WTC11 (cell line): ENCODE measurements around the gene SDS. TPM values are rescaled to one million over a fixed set of nuclear protein-coding genes. Genes with fewer than 3 reads are reported as not detected.

Source experiments
- ATAC-seq: fragments of 200-7000 bp; cut with Tn5 transposase; 2 replicates; pipeline ENCODE4 v1.10.0; 2021; ENCODE audit warnings: mild to moderate bottlenecking, moderate library complexity
- CTCF ChIA-PET: fragments of 300-600 bp; sonication (Branson Sonifier 250); formaldehyde crosslinking; loops from one replicate; lab custom pipeline; 2021; ENCODE audit warnings: antibody characterized with exemption; lab: Charles Lee
- POLR2A ChIA-PET: fragments of 350-600 bp; sonication (Branson Sonifier 250); formaldehyde crosslinking; loops from one replicate; lab custom pipeline; 2021; ENCODE audit warnings: antibody characterized with exemption; lab: Charles Lee
- DNase-seq: peaks from one replicate; pipeline ENCODE4 v3.0.0; 2021; ENCODE audit warnings: low spot score
- H3K27ac Mint-ChIP-seq: 2 replicates; pipeline ENCODE4 v1.8.0; 2021; ENCODE audit warnings: mixed read lengths
- H3K27me3 Mint-ChIP-seq: 2 replicates; pipeline ENCODE4 v1.8.0; 2021; ENCODE audit warnings: low read depth, mild to moderate bottlenecking, moderate library complexity, mixed read lengths
- H3K36me3 Mint-ChIP-seq: 2 replicates; pipeline ENCODE4 v1.8.0; 2021; ENCODE audit warnings: mixed read lengths
- H3K4me1 Mint-ChIP-seq: 2 replicates; pipeline ENCODE4 v1.8.0; 2022; ENCODE audit warnings: mixed read lengths
- H3K4me3 Mint-ChIP-seq: 2 replicates; pipeline ENCODE4 v1.8.0; 2021; ENCODE audit warnings: mild to moderate bottlenecking, moderate library complexity, mixed read lengths
- H3K9me3 Mint-ChIP-seq: 2 replicates; pipeline ENCODE4 v1.8.0; 2021; ENCODE audit warnings: mixed read lengths
- AFF4 ChIP-seq: sonication (generic); formaldehyde crosslinking; IDR thresholded peaks from 2 replicates; pipeline ENCODE4 v1.8.1; 2023; ENCODE audit warnings: mild to moderate bottlenecking, missing genetic modification reagents, borderline replicate concordance
- ATF6 ChIP-seq: sonication (generic); formaldehyde crosslinking; IDR thresholded peaks from 2 replicates; pipeline ENCODE4 v1.8.1; 2023; ENCODE audit warnings: mild to moderate bottlenecking, missing genetic modification reagents
- CTCF ChIP-seq: fragments of 200-600 bp; IDR thresholded peaks from 2 replicates; pipeline ENCODE4 v1.8.0; 2022; ENCODE audit warnings: antibody characterized with exemption
- ESRRA ChIP-seq: sonication (generic); formaldehyde crosslinking; IDR thresholded peaks from 2 replicates; pipeline ENCODE4 v1.8.1; 2022; ENCODE audit warnings: mild to moderate bottlenecking, missing genetic modification reagents, borderline replicate concordance
- GABPB1 ChIP-seq: sonication (generic); formaldehyde crosslinking; IDR thresholded peaks from 2 replicates; pipeline ENCODE4 v1.8.1; 2023; ENCODE audit warnings: mild to moderate bottlenecking, missing genetic modification reagents
- GTF2I ChIP-seq: fragments of 250-450 bp; sonication (Bioruptor Pico); conservative IDR thresholded peaks from 2 replicates; pipeline ENCODE4 v1.4.0; 2021; ENCODE audit warnings: mild to moderate bottlenecking
- IRF1 ChIP-seq: sonication (generic); formaldehyde crosslinking; IDR thresholded peaks from 2 replicates; pipeline ENCODE4 v1.8.0; 2023; ENCODE audit warnings: missing genetic modification reagents
- JUN ChIP-seq: sonication (generic); formaldehyde crosslinking; IDR thresholded peaks from 2 replicates; pipeline ENCODE4 v1.8.0; 2023; ENCODE audit warnings: mild to moderate bottlenecking, missing genetic modification reagents
- MLX ChIP-seq: sonication (generic); formaldehyde crosslinking; IDR thresholded peaks from 2 replicates; pipeline ENCODE4 v1.8.1; 2023; ENCODE audit warnings: mild to moderate bottlenecking, missing genetic modification reagents, moderate library complexity
- NFYB ChIP-seq: sonication (generic); formaldehyde crosslinking; conservative IDR thresholded peaks from 2 replicates; pipeline ENCODE4 v1.8.0; 2022; ENCODE audit warnings: low read depth, missing genetic modification reagents
- NR2C2 ChIP-seq: sonication (generic); formaldehyde crosslinking; IDR thresholded peaks from 2 replicates; pipeline ENCODE4 v1.8.0; 2022; ENCODE audit warnings: mild to moderate bottlenecking, missing genetic modification reagents
- PRDM15 ChIP-seq: sonication (generic); formaldehyde crosslinking; IDR thresholded peaks from 2 replicates; pipeline ENCODE4 v1.8.0; 2022; ENCODE audit warnings: missing genetic modification reagents
- SOX15 ChIP-seq: fragments of 250-450 bp; sonication (Bioruptor Pico); IDR thresholded peaks from 2 replicates; pipeline ENCODE4 v1.9.0; 2021; ENCODE audit warnings: mild to moderate bottlenecking
- ZNF138 ChIP-seq: sonication (generic); formaldehyde crosslinking; conservative IDR thresholded peaks from 2 replicates; pipeline ENCODE4 v1.8.1; 2022; ENCODE audit warnings: mild to moderate bottlenecking, moderate library complexity, missing genetic modification reagents
- ZNF263 ChIP-seq: sonication (generic); formaldehyde crosslinking; IDR thresholded peaks from 2 replicates; pipeline ENCODE4 v1.8.1; 2022; ENCODE audit warnings: low read depth, mild to moderate bottlenecking, moderate library complexity, missing genetic modification reagents
- ZNF512 ChIP-seq: sonication (generic); formaldehyde crosslinking; IDR thresholded peaks from 2 replicates; pipeline ENCODE4 v1.8.1; 2022; ENCODE audit warnings: missing genetic modification reagents, borderline replicate concordance
- total RNA-seq: library from RNA; stranded (reverse); gene quantifications from 3 replicates; pipeline ENCODE4 v1.2.3, GENCODE V29; 2021

SDS gene
- total RNA-seq, 1 experiment from 2014 or later, result 0.31 TPM

- TF ChIP-seq ZNF263 (CRISPR knock-in tag) (no peak), ZNF138 (CRISPR knock-in tag) (no peak), MLX (CRISPR knock-in tag) (no peak), NFYB (CRISPR knock-in tag) (peak; percentile 44; the same call in 1 of the 2 replicates)
Measured at GRCh38 chr12:113425960-113426453, 22.3 kb upstream of the SDS start (continued).

GRCh38 chr12:113424915-113425823 is 21.5 kb upstream of the SDS start:
- peak overlapping the region; percentile 75 for H3K4me3 Mint-ChIP-seq
- ATAC-seq (peak; percentile 67), DNase-seq (peak; percentile 80)
- ChIA-PET POLR2A (interaction anchor here (0.7 kb wide), 1 partner anchor 66 kb away, joined by 3 read pairs; no protein-coding TSS in a partner anchor), CTCF (interaction anchor here (0.6 to 1.9 kb wide), 95 partner anchors 9 to 504 kb away, joined by 3 to 41 read pairs (median 5); partner anchors contain the start of genes DDX54, PLBD2, RASAL1 and RITA1)
- H3K9me3 Mint-ChIP-seq, result peaks cover 3% of the 10 kb centered on the region
- peaks cover 16% of the 10 kb centered on the region for H3K4me1 Mint-ChIP-seq
- H3K36me3 Mint-ChIP-seq, result no peaks in the 10 kb centered on the region
- no peaks in the 10 kb centered on the region; the same call in 1 of the 2 replicates for H3K27me3 Mint-ChIP-seq
- TF ChIP-seq ESRRA (CRISPR knock-in tag) (no peak), GTF2I (CRISPR knock-in tag) (0 out of 2 replicates have a peak, but pooled peaks have one; percentile 71), CTCF (peak; percentile 94), NR2C2 (CRISPR knock-in tag) (no peak), AFF4 (CRISPR knock-in tag) (no peak), GABPB1 (CRISPR knock-in tag) (no peak)
- H3K27ac Mint-ChIP-seq, result peak overlapping the region; percentile 93

- Mint-ChIP-seq H3K4me3 (no peak overlapping the region), H3K27me3 (no peaks in the 10 kb centered on the region), H3K27ac (peak overlapping the region; percentile 58; the same call in 1 of the 2 replicates), H3K36me3 (no peaks in the 10 kb centered on the region), H3K9me3 (no peaks in the 10 kb centered on the region; the same call in 1 of the 2 replicates), H3K4me1 (peaks cover 16% of the 10 kb centered on the region)
- no peak for DNase-seq
- ChIA-PET POLR2A (no interaction called here), CTCF (interaction anchor here (0.7 to 1.9 kb wide), 20 partner anchors 9 to 436 kb away, joined by 3 to 41 read pairs (median 9); partner anchors contain the start of genes SDS and SLC8B1)
- ATAC-seq, result no peak
- TF ChIP-seq ZNF512 (CRISPR knock-in tag) (no peak), JUN (CRISPR knock-in tag) (no peak), IRF1 (CRISPR knock-in tag) (no peak), ATF6 (CRISPR knock-in tag) (no peak), PRDM15 (no peak), SOX15 (no peak)
Measured at GRCh38 chr12:113424456-113424855, 20.8 kb upstream of the SDS start.
